Neural progenitor cell (in vitro differentiated cells): ENCODE results near the gene L3MBTL1. TPM values are rescaled to one million over a fixed set of nuclear protein-coding genes. Genes with fewer than 3 reads are reported as not detected.
A peak's percentile ranks its signal among the peaks of the same experiment; 100 is the strongest.

Source experiments
- DNase-seq: peaks from one replicate; pipeline ENCODE4 v3.0.0-alpha.2; 2016; ENCODE audit warnings: low spot score
- H2AFZ ChIP-seq: fragments of 200-600 bp; sonication (generic); replicated peaks from 2 replicates; pipeline ENCODE4 v1.6.1; 2016; ENCODE audit warnings: antibody characterized with exemption
- H3F3A ChIP-seq: fragments of 200-600 bp; sonication (generic); 2 replicates; pipeline ENCODE4 v1.6.1; 2016; ENCODE audit warnings: antibody characterized with exemption, low read depth
- H3K27ac ChIP-seq: fragments of 200-600 bp; sonication (generic); 2 replicates; pipeline ENCODE4 v1.5.1; 2016; ENCODE audit warnings: mild to moderate bottlenecking
- H3K27me3 ChIP-seq: fragments of 200-600 bp; sonication (generic); 2 replicates; pipeline ENCODE4 v1.6.1; 2016; ENCODE audit warnings: mild to moderate bottlenecking, moderate library complexity
- H3K36me3 ChIP-seq: fragments of 200-600 bp; sonication (generic); 2 replicates; pipeline ENCODE4 v1.5.1; 2016
- H3K4me1 ChIP-seq: fragments of 200-600 bp; sonication (generic); 2 replicates; pipeline ENCODE4 v1.6.1; 2016; ENCODE audit warnings: mixed run types
- H3K4me2 ChIP-seq: fragments of 200-600 bp; sonication (generic); 2 replicates; pipeline ENCODE4 v1.6.1; 2016
- H3K4me3 ChIP-seq: fragments of 200-600 bp; sonication (generic); 2 replicates; pipeline ENCODE4 v1.5.1; 2016
- H3K79me2 ChIP-seq: fragments of 200-600 bp; sonication (generic); 2 replicates; pipeline ENCODE4 v1.6.1; 2016; ENCODE audit warnings: low read depth
- H3K9ac ChIP-seq: fragments of 200-600 bp; sonication (generic); 2 replicates; pipeline ENCODE4 v1.6.1; 2016
- H3K9me3 ChIP-seq: fragments of 200-600 bp; sonication (generic); 2 replicates; pipeline ENCODE4 v1.5.1; 2016; ENCODE audit warnings: low read depth
- H4K20me1 ChIP-seq: fragments of 200-600 bp; sonication (generic); 2 replicates; pipeline ENCODE4 v1.6.1; 2016; ENCODE audit warnings: low read depth
- H3K27ac Mint-ChIP-seq: 3 replicates; pipeline ENCODE4 v1.8.0; 2021; ENCODE audit warnings: mixed read lengths
- H3K27me3 Mint-ChIP-seq: 2 replicates; pipeline ENCODE4 v1.8.0; 2022; ENCODE audit warnings: low read depth, mild to moderate bottlenecking, inconsistent platforms, moderate library complexity, mixed read lengths; ENCODE audit not compliant: insufficient read depth
- H3K36me3 Mint-ChIP-seq: 3 replicates; pipeline ENCODE4 v1.8.0; 2021; ENCODE audit warnings: mixed read lengths
- H3K4me1 Mint-ChIP-seq: 3 replicates; pipeline ENCODE4 v1.8.0; 2021; ENCODE audit warnings: mixed read lengths
- H3K4me3 Mint-ChIP-seq: 3 replicates; pipeline ENCODE4 v1.8.0; 2021; ENCODE audit warnings: mild to moderate bottlenecking, moderate library complexity, mixed read lengths
- H3K9me3 Mint-ChIP-seq: 3 replicates; pipeline ENCODE4 v1.8.0; 2020; ENCODE audit warnings: mixed read lengths
- EZH2 ChIP-seq: fragments of 200-600 bp; sonication (generic); IDR thresholded peaks from 2 replicates; pipeline ENCODE4 v1.6.1; 2017; ENCODE audit warnings: antibody characterized with exemption, mild to moderate bottlenecking, moderate library complexity
- EZH2phosphoT487 ChIP-seq: fragments of 200-600 bp; sonication (generic); IDR thresholded peaks from 2 replicates; pipeline ENCODE4 v1.6.1; 2017; ENCODE audit warnings: antibody characterized with exemption
- total RNA-seq: library from RNA; depleted of rRNA; stranded (reverse); fragments of >200 nt; gene quantifications from 2 replicates; pipeline ENCODE4 v1.2.3, GENCODE V29; 2015; ENCODE audit warnings: low replicate concordance
- TF ChIP-seq, protein P1 (sequence below): fragments of 200-600 bp; sonication (generic); IDR thresholded peaks from 2 replicates; pipeline ENCODE4 v1.5.1; 2017; ENCODE audit warnings: antibody characterized with exemption, mild to moderate bottlenecking

The L3MBTL1 gene
- total RNA-seq, 1 donor from 2014 or later, result 27.6 TPM

DNA sequence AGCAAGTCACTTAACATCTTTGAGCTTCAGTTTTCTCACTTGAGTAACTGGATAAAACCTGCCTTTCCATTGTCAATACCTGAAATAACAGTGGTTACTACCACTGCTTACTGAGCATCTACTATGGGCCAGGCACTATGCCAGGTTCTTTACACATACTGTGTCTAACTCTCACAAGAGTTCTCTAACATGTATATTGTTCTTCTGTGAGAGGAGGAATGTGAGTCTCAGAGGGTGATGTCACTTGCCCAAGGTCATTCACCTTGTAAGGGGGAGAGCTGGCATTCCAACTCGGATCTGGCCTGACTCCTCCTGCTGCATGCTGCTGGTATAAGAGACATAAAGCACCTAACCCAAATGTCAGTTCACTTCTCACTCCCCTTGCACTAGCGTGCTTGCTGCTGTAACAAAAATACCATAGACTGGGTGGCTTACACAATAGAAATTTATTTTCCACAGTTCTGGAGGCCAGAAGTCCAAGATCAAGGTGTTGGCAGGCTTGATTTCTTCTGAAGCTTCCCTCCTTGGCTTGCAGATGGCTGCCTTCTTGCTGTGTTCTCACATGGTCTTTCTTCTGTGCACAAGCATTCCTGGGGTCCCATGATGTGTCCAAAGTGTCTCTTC is 29.4 kb downstream of the L3MBTL1 start:
- Mint-ChIP-seq H3K36me3 (peaks cover 3% of the 10 kb centered on the region), H3K4me3 (no peak overlapping the region), H3K4me1 (no peaks in the 10 kb centered on the region), H3K27me3 (peaks cover 2% of the 10 kb centered on the region), H3K27ac (no peak overlapping the region), H3K9me3 (no peaks in the 10 kb centered on the region)
- DNase-seq, result no peak
- H3K9me3 ChIP-seq, result no peaks in the 10 kb centered on the region
- H3K79me2 ChIP-seq, result no peaks in the 10 kb centered on the region
- H3K4me1 ChIP-seq, result no peaks in the 10 kb centered on the region
- H3K4me2 ChIP-seq, result no peak overlapping the region
- no peak overlapping the region for H3K27ac ChIP-seq
- no peak overlapping the region for H3K4me3 ChIP-seq
- H4K20me1 ChIP-seq, result no peaks in the 10 kb centered on the region
- TF ChIP-seq, protein P1, sequence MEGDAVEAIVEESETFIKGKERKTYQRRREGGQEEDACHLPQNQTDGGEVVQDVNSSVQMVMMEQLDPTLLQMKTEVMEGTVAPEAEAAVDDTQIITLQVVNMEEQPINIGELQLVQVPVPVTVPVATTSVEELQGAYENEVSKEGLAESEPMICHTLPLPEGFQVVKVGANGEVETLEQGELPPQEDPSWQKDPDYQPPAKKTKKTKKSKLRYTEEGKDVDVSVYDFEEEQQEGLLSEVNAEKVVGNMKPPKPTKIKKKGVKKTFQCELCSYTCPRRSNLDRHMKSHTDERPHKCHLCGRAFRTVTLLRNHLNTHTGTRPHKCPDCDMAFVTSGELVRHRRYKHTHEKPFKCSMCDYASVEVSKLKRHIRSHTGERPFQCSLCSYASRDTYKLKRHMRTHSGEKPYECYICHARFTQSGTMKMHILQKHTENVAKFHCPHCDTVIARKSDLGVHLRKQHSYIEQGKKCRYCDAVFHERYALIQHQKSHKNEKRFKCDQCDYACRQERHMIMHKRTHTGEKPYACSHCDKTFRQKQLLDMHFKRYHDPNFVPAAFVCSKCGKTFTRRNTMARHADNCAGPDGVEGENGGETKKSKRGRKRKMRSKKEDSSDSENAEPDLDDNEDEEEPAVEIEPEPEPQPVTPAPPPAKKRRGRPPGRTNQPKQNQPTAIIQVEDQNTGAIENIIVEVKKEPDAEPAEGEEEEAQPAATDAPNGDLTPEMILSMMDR, result no peak
- TF ChIP-seq EZH2 (no peak), EZH2phosphoT487 (no peak)
- H3K27me3 ChIP-seq, result no peaks in the 10 kb centered on the region
- H3K36me3 ChIP-seq, result no peaks in the 10 kb centered on the region
- no peak overlapping the region for H2AFZ ChIP-seq
- no peak overlapping the region for H3K9ac ChIP-seq
- H3F3A ChIP-seq, result no peaks in the 10 kb centered on the region

DNA sequence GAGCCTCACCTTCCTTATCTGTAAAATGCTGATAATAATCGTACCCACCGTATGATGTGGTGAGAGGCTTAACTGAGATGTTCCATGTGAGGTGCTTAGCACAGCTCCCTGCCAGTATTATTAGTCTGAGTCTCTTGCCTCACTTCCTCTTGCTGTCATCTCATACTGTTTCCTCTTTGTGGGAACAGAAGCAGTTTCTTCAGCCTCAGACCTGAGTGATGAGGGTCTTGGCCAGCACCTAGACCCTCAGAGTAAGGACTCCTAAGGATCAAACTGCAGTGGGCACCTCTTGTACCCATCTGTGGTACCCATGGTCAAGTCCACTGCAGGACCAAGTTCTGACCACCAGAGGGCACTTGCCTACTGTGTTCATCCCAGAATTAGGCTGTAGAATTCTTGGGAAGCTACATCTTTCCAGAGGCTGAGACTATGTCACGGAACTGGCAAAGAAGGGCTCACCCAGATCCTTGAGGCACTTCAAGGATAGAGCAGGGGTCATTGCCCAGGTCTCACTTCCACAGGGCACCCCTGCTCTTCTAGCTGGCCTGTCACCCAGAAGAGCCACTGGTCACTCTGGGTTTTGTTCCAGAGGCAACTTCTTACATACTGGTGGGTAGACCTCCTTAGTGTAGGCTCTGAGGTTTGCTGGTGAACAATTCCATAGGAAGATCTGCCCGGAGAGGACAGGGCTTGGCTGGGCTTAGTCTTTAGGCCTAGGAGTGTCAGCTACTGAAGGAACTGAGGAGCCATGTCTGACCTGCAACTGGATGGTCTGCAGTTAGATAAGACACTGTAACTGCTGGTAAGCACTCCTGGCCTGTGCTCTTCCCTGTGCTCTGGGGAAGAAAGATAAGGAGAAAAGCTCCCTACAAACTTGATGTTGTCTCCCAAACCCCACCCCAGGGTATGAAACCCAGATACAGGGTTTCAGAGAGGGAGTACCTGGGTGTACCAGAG is 30.7 kb downstream of the L3MBTL1 start:
- H3K9me3 Mint-ChIP-seq, result no peaks in the 10 kb centered on the region
- Histone ChIP-seq H3K79me2 (no peaks in the 10 kb centered on the region), H3K36me3 (no peaks in the 10 kb centered on the region), H3K9ac (no peak overlapping the region), H2AFZ (no peak overlapping the region), H3K4me2 (no peak overlapping the region), H3K27ac (no peak overlapping the region), H4K20me1 (no peaks in the 10 kb centered on the region), H3K27me3 (no peaks in the 10 kb centered on the region), H3F3A (no peaks in the 10 kb centered on the region), H3K4me1 (no peaks in the 10 kb centered on the region), H3K9me3 (no peaks in the 10 kb centered on the region), H3K4me3 (no peak overlapping the region)
- TF ChIP-seq EZH2phosphoT487, result no peak
- TF ChIP-seq, protein P1, result peak; percentile 84
- no peak for TF ChIP-seq EZH2
- no peaks in the 10 kb centered on the region for H3K4me1 Mint-ChIP-seq
- H3K27me3 Mint-ChIP-seq, result peaks cover 2% of the 10 kb centered on the region
- H3K27ac Mint-ChIP-seq, result no peak overlapping the region
- H3K4me3 Mint-ChIP-seq, result peak overlapping the region; percentile 25
- peaks cover 4% of the 10 kb centered on the region for H3K36me3 Mint-ChIP-seq
- DNase-seq, result peak; percentile 64

DNA sequence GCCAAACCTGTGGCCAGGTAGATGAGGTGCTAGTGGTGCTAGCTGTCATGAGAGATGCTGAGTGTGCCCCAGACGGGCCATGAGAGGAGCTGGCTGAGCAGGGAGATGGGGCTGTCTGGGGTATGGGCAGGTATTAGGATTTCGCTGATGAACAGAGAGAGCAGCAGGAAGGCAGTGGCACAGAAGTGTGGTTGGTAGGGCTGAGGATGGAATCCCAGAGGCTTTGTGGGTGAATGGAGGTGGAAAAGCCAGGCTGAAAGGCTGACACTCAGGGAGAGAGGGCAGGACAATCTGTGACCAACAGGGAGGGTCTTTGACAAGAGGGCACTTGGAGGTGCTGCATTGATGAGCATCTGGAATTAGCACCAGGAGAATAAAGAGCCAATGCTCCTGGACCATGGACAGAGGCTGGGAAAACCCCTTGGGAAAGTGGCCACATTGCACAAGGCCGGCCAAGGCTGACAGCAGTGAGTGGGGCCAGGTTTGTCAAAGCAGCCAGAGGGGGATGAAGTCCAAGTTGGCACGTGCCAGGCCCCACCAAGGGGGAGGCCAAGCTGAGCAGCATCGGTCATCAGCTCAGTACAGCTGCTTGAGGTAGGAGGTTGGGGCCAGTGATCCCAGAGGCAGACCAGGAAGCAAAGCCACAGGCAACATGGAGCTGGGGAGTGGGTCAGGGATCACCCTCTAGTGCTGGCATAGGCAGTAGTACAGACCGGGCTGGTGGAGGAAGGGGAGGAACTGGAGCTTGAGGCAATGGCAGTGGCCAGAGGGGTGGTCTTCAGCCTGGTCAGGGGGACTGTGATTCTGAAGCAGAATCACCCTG is 31.6 kb downstream of the L3MBTL1 start:
- no peaks in the 10 kb centered on the region for H3K4me1 ChIP-seq
- H3K4me3 ChIP-seq, result no peak overlapping the region
- no peak overlapping the region for H3K9ac ChIP-seq
- peaks cover 2% of the 10 kb centered on the region for H3K27me3 Mint-ChIP-seq
- H4K20me1 ChIP-seq, result no peaks in the 10 kb centered on the region
- H3K36me3 Mint-ChIP-seq, result peaks cover 7% of the 10 kb centered on the region
- H3K4me1 Mint-ChIP-seq, result no peaks in the 10 kb centered on the region
- no peak for TF ChIP-seq EZH2phosphoT487
- TF ChIP-seq, protein P1, result no peak
- no peak for TF ChIP-seq EZH2
- DNase-seq, result no peak
- no peak overlapping the region for H3K4me2 ChIP-seq
- no peak overlapping the region for H3K27ac ChIP-seq
- no peaks in the 10 kb centered on the region for H3K9me3 Mint-ChIP-seq
- H3K36me3 ChIP-seq, result no peaks in the 10 kb centered on the region
- no peaks in the 10 kb centered on the region for H3K9me3 ChIP-seq
- no peak overlapping the region for H2AFZ ChIP-seq
- H3K27me3 ChIP-seq, result no peaks in the 10 kb centered on the region
- peak overlapping the region; percentile 25 for H3K4me3 Mint-ChIP-seq
- H3K27ac Mint-ChIP-seq, result no peak overlapping the region
- H3F3A ChIP-seq, result no peaks in the 10 kb centered on the region
- no peaks in the 10 kb centered on the region for H3K79me2 ChIP-seq
